Measurements from ENCODE around the gene SEMA3G.

GRCh38 chr3:52453496-52454249 lies 8.8 kb upstream of the SEMA3G start, which contains the start of gene TNNC1:
- TF ChIP-seq CTCF (conservative IDR thresholded peaks at IDR 0.05; ENCODE audit: low read depth, low read length) (no peak), EZH2 (IDR thresholded peaks at IDR 0.05; ENCODE audit: borderline replicate concordance, low read depth, low read length, poor library complexity, severe bottlenecking) (no peak)
